RWPE1 (cell line): ENCODE measurements around the gene GPRASP3.
"Not testable (repeated sequence)": the region's sequence is repeated elsewhere in the genome, so short reads cannot be mapped to it uniquely, and the experiment has no call there.

Source experiments
- CTCF ChIA-PET: fragments of 350-600 bp; sonication (Branson Sonifier 250); formaldehyde crosslinking; extraction: SDS; loops from one replicate; lab custom pipeline; 2021; lab: Yijun Ruan, JAX
- POLR2A ChIA-PET: fragments of 400-600 bp; formaldehyde crosslinking; extraction: SDS; loops from one replicate; lab custom pipeline; 2020; ENCODE audit warnings: antibody characterized with exemption; ENCODE audit not compliant: low non-redundant PET; lab: Yijun Ruan, JAX
- DNase-seq: peaks from one replicate; pipeline ENCODE4 v3.0.0; 2012; ENCODE audit warnings: low spot score
- H3K27ac ChIP-seq: fragments of 450-650 bp; 2 replicates; pipeline ENCODE4 v1.5.1; 2017
- TF ChIP-seq, protein P1 (sequence below): fragments of 450-650 bp; conservative IDR thresholded peaks from 2 replicates; pipeline ENCODE4 v1.5.1; 2017; ENCODE audit warnings: low read depth, mild to moderate bottlenecking

Gene GPRASP3

GRCh38 chrX:102715967-102716366 lies 4.6 kb upstream of the GPRASP3 start:
- TF ChIP-seq, protein P1, sequence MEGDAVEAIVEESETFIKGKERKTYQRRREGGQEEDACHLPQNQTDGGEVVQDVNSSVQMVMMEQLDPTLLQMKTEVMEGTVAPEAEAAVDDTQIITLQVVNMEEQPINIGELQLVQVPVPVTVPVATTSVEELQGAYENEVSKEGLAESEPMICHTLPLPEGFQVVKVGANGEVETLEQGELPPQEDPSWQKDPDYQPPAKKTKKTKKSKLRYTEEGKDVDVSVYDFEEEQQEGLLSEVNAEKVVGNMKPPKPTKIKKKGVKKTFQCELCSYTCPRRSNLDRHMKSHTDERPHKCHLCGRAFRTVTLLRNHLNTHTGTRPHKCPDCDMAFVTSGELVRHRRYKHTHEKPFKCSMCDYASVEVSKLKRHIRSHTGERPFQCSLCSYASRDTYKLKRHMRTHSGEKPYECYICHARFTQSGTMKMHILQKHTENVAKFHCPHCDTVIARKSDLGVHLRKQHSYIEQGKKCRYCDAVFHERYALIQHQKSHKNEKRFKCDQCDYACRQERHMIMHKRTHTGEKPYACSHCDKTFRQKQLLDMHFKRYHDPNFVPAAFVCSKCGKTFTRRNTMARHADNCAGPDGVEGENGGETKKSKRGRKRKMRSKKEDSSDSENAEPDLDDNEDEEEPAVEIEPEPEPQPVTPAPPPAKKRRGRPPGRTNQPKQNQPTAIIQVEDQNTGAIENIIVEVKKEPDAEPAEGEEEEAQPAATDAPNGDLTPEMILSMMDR: no peak
- CTCF ChIA-PET: no interaction called here
- POLR2A ChIA-PET: no interaction called here
- H3K27ac ChIP-seq: no peak overlapping the region
- no peak for DNase-seq

- DNase-seq, CTCF ChIA-PET, H3K27ac ChIP-seq, POLR2A ChIA-PET: not testable (repeated sequence)
These were observed 595 bp downstream of the GPRASP3 start for GRCh38 chrX:102721169-102721506.

DNA sequence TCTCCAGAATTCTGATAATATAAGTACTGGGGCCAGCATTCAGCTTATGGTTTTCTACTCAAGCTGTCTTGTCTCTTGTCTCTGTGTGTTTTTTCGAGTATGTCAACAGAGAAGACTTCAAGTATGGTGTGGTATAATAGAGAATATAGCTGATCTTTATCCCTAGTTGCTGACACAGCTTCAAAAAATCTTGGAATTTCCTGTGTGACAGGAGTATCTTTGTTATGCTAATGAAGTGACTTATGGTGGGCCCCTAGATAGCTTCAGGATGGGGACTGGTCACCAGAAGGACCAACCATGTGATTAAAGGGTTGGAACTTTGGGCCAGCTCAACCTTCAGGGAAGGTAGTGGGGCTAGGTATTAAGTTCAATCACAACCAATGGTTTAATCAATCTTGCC lies 2.9 kb downstream of the GPRASP3 start:
- DNase-seq: no peak
- TF ChIP-seq, protein P1: no peak
- no peak overlapping the region for H3K27ac ChIP-seq
- ChIA-PET POLR2A (interaction anchor here (0.6 kb wide), 1 partner anchor 169 kb away, joined by 3 read pairs; no protein-coding TSS in a partner anchor), CTCF (no interaction called here)

DNA sequence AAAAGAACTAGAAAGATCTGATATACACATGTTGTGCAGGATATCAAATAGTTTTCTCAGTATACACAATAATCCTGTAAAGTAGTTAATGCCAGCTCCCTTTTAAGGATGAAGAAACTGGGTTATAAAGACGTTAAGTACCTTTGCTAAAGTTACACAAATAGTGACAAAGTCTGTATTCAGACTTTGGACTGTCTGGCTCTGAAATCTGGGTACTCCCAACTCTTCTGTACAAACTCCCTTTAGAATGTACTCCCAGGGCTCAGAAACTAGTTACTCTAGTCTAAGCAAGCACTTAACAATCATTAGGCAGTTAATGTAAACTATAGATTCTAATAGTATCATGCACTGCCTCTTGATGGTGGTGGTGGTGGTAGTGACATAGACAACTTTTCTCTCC lies 7.2 kb downstream of the GPRASP3 start:
- ChIA-PET CTCF (interaction anchor here (0.6 kb wide), 1 partner anchor 25 kb away, joined by 3 read pairs; no protein-coding TSS in a partner anchor), POLR2A (no interaction called here)
- TF ChIP-seq, protein P1: no peak
- H3K27ac ChIP-seq: no peak overlapping the region
- DNase-seq: no peak

- DNase-seq: no peak
- ChIA-PET POLR2A (no interaction called here), CTCF (no interaction called here)
- TF ChIP-seq, protein P1: no peak
- H3K27ac ChIP-seq: no peak overlapping the region
These were observed 8.1 kb downstream of the GPRASP3 start for GRCh38 chrX:102728646-102729045.

DNA sequence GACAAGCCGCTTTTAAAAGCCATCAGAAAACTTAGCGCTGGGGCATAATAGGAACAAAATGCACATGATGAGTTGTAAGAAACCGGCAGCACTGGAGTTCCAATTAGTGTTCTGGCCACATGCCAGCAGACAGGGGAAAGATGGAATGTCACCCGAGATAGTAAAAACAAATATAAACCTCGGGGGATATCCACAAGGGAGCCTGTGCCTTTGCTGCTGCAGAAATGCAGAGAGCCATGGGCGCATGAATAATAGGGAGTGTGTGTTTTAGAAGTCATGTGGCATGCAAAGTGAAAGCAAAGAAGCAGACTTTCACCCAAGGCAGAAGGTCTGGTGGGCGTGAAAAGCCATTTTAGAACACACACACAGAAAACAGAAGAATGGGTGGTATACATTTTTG lies 19.1 kb downstream of the GPRASP3 start:
- ChIA-PET CTCF (no interaction called here), POLR2A (no interaction called here)
- no peak for DNase-seq
- H3K27ac ChIP-seq: no peak overlapping the region
- TF ChIP-seq, protein P1: no peak

GRCh38 chrX:102744307-102744706 lies 23.8 kb downstream of the GPRASP3 start:
- DNase-seq: no peak
- POLR2A ChIA-PET: no interaction called here
- no peak overlapping the region for H3K27ac ChIP-seq
- TF ChIP-seq, protein P1: no peak
- CTCF ChIA-PET: no interaction called here
